GM15510 (cell line): ENCODE results near the gene RILPL1.
A peak's percentile ranks its signal among the peaks of the same experiment; 100 is the strongest.

Experiments used
- POLR2A ChIP-seq: IDR thresholded peaks from 3 replicates; pipeline ENCODE4 v1.6.1; 2011; ENCODE audit warnings: borderline replicate concordance; ENCODE audit not compliant: insufficient read length; ENCODE audit errors: extremely low read depth

RILPL1 gene

GRCh38 chr12:123449249-123449733 lies 84.2 kb downstream of the RILPL1 start:
- TF ChIP-seq POLR2A = no peak

DNA sequence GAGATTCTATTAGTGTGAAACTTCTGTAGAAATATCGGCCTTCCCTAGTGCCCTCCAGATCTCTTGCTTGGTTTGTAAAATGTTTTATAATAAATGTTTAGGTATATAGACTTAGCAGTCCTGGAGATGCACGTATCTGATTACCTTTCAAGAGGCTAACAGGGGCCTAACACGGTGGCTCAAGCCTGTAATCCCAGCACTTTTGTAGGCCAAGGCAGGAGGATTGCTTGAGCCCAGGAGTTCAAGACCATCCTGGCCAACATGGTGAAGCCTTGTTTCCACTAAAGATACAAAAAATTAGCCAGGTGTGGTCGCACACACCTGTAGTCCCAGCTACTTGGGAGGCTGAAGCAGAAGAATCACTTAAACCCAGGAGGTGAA lies 87.2 kb downstream of the RILPL1 start:
- TF ChIP-seq POLR2A = no peak

- TF ChIP-seq POLR2A = no peak
These were observed 87.9 kb downstream of the RILPL1 start for GRCh38 chr12:123445388-123446332.

GRCh38 chr12:123444092-123445026 lies 89.2 kb downstream of the RILPL1 start:
- TF ChIP-seq POLR2A = no peak

- no peak for TF ChIP-seq POLR2A
These were observed 90.7 kb downstream of the RILPL1 start for GRCh38 chr12:123442774-123443173.

DNA sequence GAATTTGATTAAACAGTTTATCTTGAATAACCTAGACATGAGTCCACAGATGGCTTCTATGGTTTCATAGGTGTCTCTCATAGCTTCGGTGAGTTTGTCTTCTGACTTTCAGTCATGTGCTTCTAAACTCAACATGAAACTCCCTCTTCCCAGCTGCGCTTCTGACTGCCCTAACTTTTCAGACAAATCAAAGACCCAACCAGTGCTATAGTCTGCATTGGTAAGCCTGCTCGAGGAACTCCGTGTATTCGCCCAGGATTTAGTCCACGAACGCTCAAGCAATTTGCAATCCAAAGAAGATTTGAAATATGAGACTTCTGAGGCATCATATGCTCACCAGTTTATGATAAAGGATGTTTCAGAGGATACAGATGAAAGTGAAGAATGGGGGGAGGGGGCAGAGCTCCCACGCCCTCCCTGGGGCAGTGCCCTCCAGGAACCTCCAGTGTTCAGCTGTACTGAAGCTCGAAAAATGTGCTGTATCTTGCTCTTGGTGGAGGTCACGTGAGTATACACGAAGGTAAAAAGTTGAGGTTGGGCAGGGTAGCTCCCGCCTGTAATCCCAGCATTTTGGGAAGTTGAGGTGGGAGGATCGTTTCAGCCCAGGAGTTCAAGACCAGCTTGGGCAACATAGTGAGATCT lies 91.9 kb downstream of the RILPL1 start:
- no peak for TF ChIP-seq POLR2A

- peak; percentile 57 for TF ChIP-seq POLR2A
These were observed 97.2 kb downstream of the RILPL1 start, which contains the start of gene RILPL2 for GRCh38 chr12:123436017-123436964. Gene RILPL2 (minus strand): TSS chr12:123436684. CDS start chr12:123436420, 264 bp downstream.

DNA sequence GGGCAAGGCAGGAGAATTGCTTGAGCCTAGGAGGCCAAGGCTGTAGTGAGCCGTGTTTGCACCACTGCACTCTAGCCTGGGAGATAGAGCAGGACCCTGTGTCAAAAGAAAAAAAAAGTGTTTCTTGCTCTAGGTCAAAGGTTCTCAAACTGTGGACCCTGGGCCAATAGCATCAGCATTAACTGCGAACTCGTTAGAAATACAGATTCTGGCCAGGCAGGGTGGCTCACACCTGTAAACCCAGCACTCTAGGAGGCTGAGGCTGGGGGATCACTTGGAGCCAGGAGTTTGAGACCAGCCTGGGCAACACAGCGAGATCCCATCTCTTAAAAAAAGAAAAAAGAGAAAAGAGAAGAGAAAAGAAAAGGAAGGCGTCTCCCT lies 97.9 kb downstream of the RILPL1 start:
- no peak for TF ChIP-seq POLR2A

- no peak for TF ChIP-seq POLR2A
These were observed 99.9 kb downstream of the RILPL1 start for GRCh38 chr12:123433615-123434014.

DNA sequence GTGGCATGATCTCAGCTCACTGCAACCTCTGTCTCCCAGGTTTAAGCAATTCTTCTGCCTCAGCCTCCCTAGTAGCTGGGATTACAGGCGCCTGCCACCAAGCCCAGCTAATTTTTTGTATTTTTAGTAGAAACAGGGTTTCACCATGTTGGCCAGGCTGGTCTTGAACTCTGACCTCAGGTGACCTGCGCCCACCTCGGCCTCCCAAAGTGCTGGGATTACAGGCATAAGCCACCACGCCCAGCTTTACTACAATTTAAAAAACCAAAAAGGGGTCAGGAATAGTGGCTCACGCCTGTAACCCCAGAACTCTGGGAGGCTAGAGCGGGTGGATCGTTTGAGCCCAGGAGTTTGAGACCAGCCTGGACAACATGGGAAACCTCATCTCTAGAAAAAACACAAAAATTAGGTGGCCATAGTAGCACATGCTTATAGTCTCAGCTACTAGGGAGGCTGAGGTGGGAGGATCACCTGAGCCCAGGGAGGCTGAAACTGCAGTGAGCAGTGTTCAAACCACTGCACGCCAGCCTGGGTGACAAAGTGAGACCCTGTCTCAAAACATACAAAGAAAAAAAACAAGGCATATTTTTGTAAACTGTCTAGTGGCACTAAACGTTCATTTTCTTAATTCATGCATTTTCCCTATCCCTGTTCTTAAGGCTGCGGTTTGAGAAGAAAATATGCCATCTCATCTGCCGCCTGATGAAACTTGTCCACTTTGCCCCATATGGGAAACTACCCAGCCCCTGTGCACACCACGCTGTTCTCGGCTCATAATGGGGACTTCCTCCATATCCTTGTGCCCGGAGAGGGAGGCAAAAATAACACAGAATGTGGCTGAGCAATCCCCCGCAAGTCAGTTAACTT lies 101.3 kb downstream of the RILPL1 start:
- peak; percentile 13 for TF ChIP-seq POLR2A

DNA sequence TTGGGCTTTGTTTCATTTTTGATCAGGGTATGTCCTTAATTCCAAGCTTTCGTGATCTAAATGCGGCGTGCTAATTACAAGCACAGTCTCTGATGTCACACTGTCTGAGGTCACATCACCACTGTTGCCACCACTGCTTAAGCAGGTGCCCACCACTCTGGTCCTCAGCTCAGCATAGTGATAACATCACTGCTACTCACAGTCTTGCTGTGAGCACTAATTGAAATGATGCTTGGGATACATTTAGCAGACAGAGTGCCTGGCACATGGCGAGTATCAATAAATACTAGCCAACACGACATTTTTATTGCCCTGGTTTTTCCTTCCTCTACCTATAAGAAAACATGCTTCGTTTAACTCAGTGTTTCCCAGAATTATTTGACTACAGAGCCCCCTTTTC lies 104.9 kb downstream of the RILPL1 start:
- TF ChIP-seq POLR2A = no peak

GRCh38 chr12:123427036-123427769 lies 106.3 kb downstream of the RILPL1 start:
- TF ChIP-seq POLR2A = peak; percentile 24

- no peak for TF ChIP-seq POLR2A
These were observed 112.2 kb downstream of the RILPL1 start for GRCh38 chr12:123421314-123421713.
